ENCODE measurements around the gene TM9SF1. TPM values are rescaled to one million over a fixed set of nuclear protein-coding genes. Genes with fewer than 3 reads are reported as not detected.

The TM9SF1 gene
- total and polyA plus RNA-seq, 10 donors: 4.7 to 53.6 (median 34.5) TPM

DNA sequence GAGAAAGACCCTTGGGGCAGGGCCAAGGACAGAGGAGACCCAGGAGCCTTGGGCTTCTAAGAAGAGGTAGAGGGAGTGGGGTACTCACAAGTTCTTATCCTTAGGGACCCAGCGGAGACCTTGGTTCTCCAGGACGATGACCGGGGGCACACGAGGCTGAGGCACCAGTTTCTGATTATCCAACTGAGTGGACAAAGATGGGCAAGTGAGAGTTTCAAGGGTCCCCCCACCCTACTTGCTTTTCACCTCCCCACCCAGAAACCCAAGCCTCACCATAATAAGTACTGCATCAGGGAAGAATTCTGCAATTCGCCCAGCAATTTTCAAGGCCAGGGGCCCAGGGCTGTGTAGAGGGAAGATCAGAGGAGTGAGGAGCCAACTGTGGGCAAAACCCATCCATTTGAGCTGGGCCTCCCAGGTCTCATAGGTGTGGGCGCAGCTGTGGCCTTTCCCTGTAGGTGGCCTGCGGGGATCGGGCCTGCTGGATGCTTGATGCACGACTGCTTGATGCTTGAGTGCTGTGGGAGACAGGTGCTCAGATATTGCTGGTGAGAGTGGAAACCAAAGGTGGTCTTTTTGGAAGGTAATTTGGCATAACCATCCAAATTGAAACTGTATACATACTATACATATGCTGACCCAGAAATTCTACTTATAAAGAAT lies 55.8 kb downstream of the TM9SF1 start:
- WGBS, 5 donors: 73 to 89% (median 84%) methylated on average over 9 of the region's 9 CpGs
- Histone ChIP-seq H3K27me3 (replicated peaks in 1 of 7) (no peaks in the 10 kb centered on the region), H3K4me1 (peaks cover 42 to 92% (median 67%) of the 10 kb centered on the region in 6 donors), H3K4me3 (peak overlapping the region in 2 of 8 donors; percentile 88 to 98), H3K27ac (peak overlapping the region in 5 of 8 donors; percentile 95 to 98 (median 96)), H3K36me3 (peaks cover 3 to 55% (median 36%) of the 10 kb centered on the region in 6 donors), H3K9me3 (no peaks in the 10 kb centered on the region)
- TF ChIP-seq POLR2A (IDR thresholded peaks at IDR 0.05): no peak
- TF ChIP-seq CTCF (IDR thresholded peaks at IDR 0.05 in 8 of 11, conservative IDR thresholded peaks at IDR 0.05 in 3 of 11): no peak
- no peak for TF ChIP-seq POLR2AphosphoS5 (IDR thresholded peaks at IDR 0.05)
- intact Hi-C loops (cut with DNase I; ENCODE audit: low total_unique reads): no loop called here
- peak; percentile 78 for DNase-seq

Small RNA genes within 50 kb of the gene (microRNA-seq; reads per million reads assigned to microRNA genes)
- 0 reads per million in 3 donors for gene MIR7703

Small RNA genes within 50 kb of the gene (small RNA-seq; reads per million reads assigned to genes)
- gene AL136295.4 (0 reads per million in 4 donors), gene CHMP4A (0 reads per million in 4 donors), gene IPO4 (0 reads per million in 4 donors), gene IRF9 (0 to 0.21 (median 0) reads per million in 4 donors), gene MDP1 (0 reads per million in 4 donors), gene RNA5SP383 (0.08 to 0.23 (median 0.14) reads per million in 4 donors)

Other genes with a start within 250 kb of the TM9SF1 start
Only the 30 nearest of the 35 such genes appear.
- gene CARMIL3, start 143.4 kb downstream of the TM9SF1 start, total RNA-seq: 1 to 10 TPM in 6 of 7 donors, under 1 TPM in 1; 0.44 to 3.2 (median 1.5) TPM
- 1 to 10 TPM in 2 of 3 donors, under 1 TPM in 1; 0.39 to 1.8 (median 1.0) TPM for gene CARMIL3, start 143.4 kb downstream of the TM9SF1 start, polyA plus RNA-seq
- under 1 TPM in 1 of 7 donors, not detected in 6; 0.13 TPM for gene CPNE6, start 123.9 kb downstream of the TM9SF1 start, total RNA-seq
- under 1 TPM in 1 of 3 donors, not detected in 2; 0.03 TPM for gene CPNE6, start 123.9 kb downstream of the TM9SF1 start, polyA plus RNA-seq
- 10 to 100 TPM; 31.4 to 52.3 (median 34.9) TPM for gene PCK2, start 101.1 kb downstream of the TM9SF1 start, total RNA-seq
- gene PCK2, start 101.1 kb downstream of the TM9SF1 start, polyA plus RNA-seq: 10 to 100 TPM; 25.3 to 35.7 (median 27.9) TPM
- 100 to 1,000 TPM in 2 of 7 donors, 10 to 100 TPM in 5; 73.8 to 110 (median 80.9) TPM for gene DCAF11, start 80.7 kb downstream of the TM9SF1 start, total RNA-seq
- gene DCAF11, start 80.7 kb downstream of the TM9SF1 start, polyA plus RNA-seq: 10 to 100 TPM; 28.7 to 42.5 (median 32.4) TPM
- gene NRL, start 80.5 kb downstream of the TM9SF1 start, total RNA-seq: 1 to 10 TPM; 2.0 to 7.8 (median 4.2) TPM
- gene NRL, start 80.5 kb downstream of the TM9SF1 start, polyA plus RNA-seq: 1 to 10 TPM; 2.7 to 4.7 (median 3.7) TPM
- gene FITM1, start 64.8 kb downstream of the TM9SF1 start, total RNA-seq: 10 to 100 TPM in 2 of 7 donors, 1 to 10 TPM in 5; 3.7 to 12.9 (median 9.0) TPM
- 1 to 10 TPM; 4.6 to 9.6 (median 8.3) TPM for gene FITM1, start 64.8 kb downstream of the TM9SF1 start, polyA plus RNA-seq
- gene PSME1, start 59.2 kb downstream of the TM9SF1 start, total RNA-seq: 100 to 1,000 TPM; 157 to 303 (median 247) TPM
- gene PSME1, start 59.2 kb downstream of the TM9SF1 start, polyA plus RNA-seq: 100 to 1,000 TPM; 349 to 441 (median 364) TPM
- gene EMC9, start 53.9 kb downstream of the TM9SF1 start, total RNA-seq: 10 to 100 TPM; 17.7 to 27.3 (median 19.9) TPM
- 10 to 100 TPM; 25.4 to 50.6 (median 48.5) TPM for gene EMC9, start 53.9 kb downstream of the TM9SF1 start, polyA plus RNA-seq
- gene PSME2, start 48.8 kb downstream of the TM9SF1 start, total RNA-seq: 100 to 1,000 TPM in 5 of 7 donors, 10 to 100 TPM in 2; 80.0 to 295 (median 189) TPM
- 100 to 1,000 TPM; 337 to 509 (median 433) TPM for gene PSME2, start 48.8 kb downstream of the TM9SF1 start, polyA plus RNA-seq
- 100 to 1,000 TPM in 3 of 7 donors, 10 to 100 TPM in 4; 61.9 to 113 (median 96.9) TPM for gene RNF31, start 47.9 kb downstream of the TM9SF1 start, total RNA-seq
- gene RNF31, start 47.9 kb downstream of the TM9SF1 start, polyA plus RNA-seq: 100 to 1,000 TPM in 2 of 3 donors, 10 to 100 TPM in 1; 56.5 to 148 (median 122) TPM
- 100 to 1,000 TPM; 122 to 265 (median 218) TPM for gene IRF9, start 34.2 kb downstream of the TM9SF1 start, total RNA-seq
- gene IRF9, start 34.2 kb downstream of the TM9SF1 start, polyA plus RNA-seq: 100 to 1,000 TPM in 2 of 3 donors, 10 to 100 TPM in 1; 85.8 to 166 (median 118) TPM
- 10 to 100 TPM; 23.5 to 51.6 (median 38.0) TPM for gene REC8, start 23.4 kb downstream of the TM9SF1 start, total RNA-seq
- 10 to 100 TPM; 23.6 to 48.0 (median 43.1) TPM for gene REC8, start 23.4 kb downstream of the TM9SF1 start, polyA plus RNA-seq
- 10 to 100 TPM; 20.0 to 49.7 (median 29.9) TPM for gene IPO4, start 6.6 kb downstream of the TM9SF1 start, total RNA-seq
- gene IPO4, start 6.6 kb downstream of the TM9SF1 start, polyA plus RNA-seq: 10 to 100 TPM; 10.0 to 14.7 (median 10.4) TPM
- 1 to 10 TPM in 1 of 7 donors, under 1 TPM in 4, not detected in 2; 0.44 to 1.4 (median 0.61) TPM for gene TSSK4, start 10.3 kb upstream of the TM9SF1 start, total RNA-seq
- gene TSSK4, start 10.3 kb upstream of the TM9SF1 start, polyA plus RNA-seq: not detected
- 10 to 100 TPM; 53.3 to 71.7 (median 61.9) TPM for gene CHMP4A, start 18.0 kb upstream of the TM9SF1 start, total RNA-seq
- 100 to 1,000 TPM; 106 to 149 (median 132) TPM for gene CHMP4A, start 18.0 kb upstream of the TM9SF1 start, polyA plus RNA-seq
- gene MDP1, start 20.6 kb upstream of the TM9SF1 start, total RNA-seq: 10 to 100 TPM; 11.0 to 25.5 (median 17.6) TPM
- gene MDP1, start 20.6 kb upstream of the TM9SF1 start, polyA plus RNA-seq: 10 to 100 TPM; 30.2 to 39.6 (median 33.6) TPM
- gene NEDD8, start 36.9 kb upstream of the TM9SF1 start, total RNA-seq: 100 to 1,000 TPM in 6 of 7 donors, 10 to 100 TPM in 1; 98.6 to 137 (median 122) TPM
- gene NEDD8, start 36.9 kb upstream of the TM9SF1 start, polyA plus RNA-seq: 100 to 1,000 TPM; 164 to 237 (median 228) TPM
- 10 to 100 TPM; 57.0 to 85.6 (median 82.6) TPM for gene GMPR2, start 37.5 kb upstream of the TM9SF1 start, total RNA-seq
- 10 to 100 TPM; 42.2 to 57.9 (median 50.3) TPM for gene GMPR2, start 37.5 kb upstream of the TM9SF1 start, polyA plus RNA-seq
- gene TINF2, start 47.2 kb upstream of the TM9SF1 start, total RNA-seq: 100 to 1,000 TPM in 3 of 7 donors, 10 to 100 TPM in 4; 61.8 to 121 (median 99.5) TPM
- gene TINF2, start 47.2 kb upstream of the TM9SF1 start, polyA plus RNA-seq: 10 to 100 TPM; 55.7 to 60.8 (median 57.4) TPM
- gene TGM1, start 67.7 kb upstream of the TM9SF1 start, total RNA-seq: 1 to 10 TPM; 1.4 to 4.8 (median 2.8) TPM
- 1 to 10 TPM; 1.7 to 3.5 (median 2.3) TPM for gene TGM1, start 67.7 kb upstream of the TM9SF1 start, polyA plus RNA-seq
- gene RABGGTA, start 76.2 kb upstream of the TM9SF1 start, total RNA-seq: 10 to 100 TPM; 41.7 to 63.0 (median 48.6) TPM
- 10 to 100 TPM; 22.5 to 46.7 (median 41.4) TPM for gene RABGGTA, start 76.2 kb upstream of the TM9SF1 start, polyA plus RNA-seq
- 10 to 100 TPM; 29.9 to 56.1 (median 34.0) TPM for gene DHRS1, start 104.3 kb upstream of the TM9SF1 start, total RNA-seq
- 10 to 100 TPM; 22.0 to 38.2 (median 30.3) TPM for gene DHRS1, start 104.3 kb upstream of the TM9SF1 start, polyA plus RNA-seq
- 10 to 100 TPM; 16.8 to 26.9 (median 22.9) TPM for gene NOP9, start 104.4 kb upstream of the TM9SF1 start, total RNA-seq
- 10 to 100 TPM in 1 of 3 donors, 1 to 10 TPM in 2; 4.5 to 12.1 (median 5.2) TPM for gene NOP9, start 104.4 kb upstream of the TM9SF1 start, polyA plus RNA-seq
- 100 to 1,000 TPM in 2 of 7 donors, 10 to 100 TPM in 5; 54.0 to 145 (median 88.8) TPM for gene CIDEB, start 112.5 kb upstream of the TM9SF1 start, total RNA-seq
- 10 to 100 TPM; 31.0 to 33.6 (median 31.4) TPM for gene CIDEB, start 112.5 kb upstream of the TM9SF1 start, polyA plus RNA-seq
- gene LTB4R2, start 114.7 kb upstream of the TM9SF1 start, total RNA-seq: 10 to 100 TPM in 6 of 7 donors, 1 to 10 TPM in 1; 9.2 to 32.3 (median 18.1) TPM
- gene LTB4R2, start 114.7 kb upstream of the TM9SF1 start, polyA plus RNA-seq: 1 to 10 TPM in 2 of 3 donors, under 1 TPM in 1; 0.83 to 4.0 (median 1.3) TPM
- 10 to 100 TPM; 20.9 to 50.4 (median 35.8) TPM for gene LTB4R, start 116.1 kb upstream of the TM9SF1 start, total RNA-seq
- 10 to 100 TPM; 13.9 to 28.6 (median 28.6) TPM for gene LTB4R, start 116.1 kb upstream of the TM9SF1 start, polyA plus RNA-seq
- gene ADCY4, start 139.6 kb upstream of the TM9SF1 start, total RNA-seq: 100 to 1,000 TPM in 1 of 7 donors, 10 to 100 TPM in 6; 34.4 to 114 (median 68.7) TPM
- gene ADCY4, start 139.6 kb upstream of the TM9SF1 start, polyA plus RNA-seq: 10 to 100 TPM; 13.0 to 53.5 (median 34.0) TPM
- gene RIPK3, start 144.6 kb upstream of the TM9SF1 start, total RNA-seq: 10 to 100 TPM; 24.8 to 42.4 (median 32.6) TPM
- gene RIPK3, start 144.6 kb upstream of the TM9SF1 start, polyA plus RNA-seq: 10 to 100 TPM; 14.0 to 18.4 (median 14.7) TPM
- 10 to 100 TPM; 10.7 to 29.2 (median 20.2) TPM for gene NFATC4, start 172.7 kb upstream of the TM9SF1 start, total RNA-seq
- gene NFATC4, start 172.7 kb upstream of the TM9SF1 start, polyA plus RNA-seq: 100 to 1,000 TPM in 1 of 3 donors, 10 to 100 TPM in 2; 51.1 to 145 (median 99.9) TPM
- 10 to 100 TPM in 5 of 7 donors, 1 to 10 TPM in 2; 4.7 to 18.0 (median 12.0) TPM for gene NYNRIN, start 203.6 kb upstream of the TM9SF1 start, total RNA-seq
- 1 to 10 TPM in 2 of 3 donors, under 1 TPM in 1; 0.87 to 2.7 (median 2.2) TPM for gene NYNRIN, start 203.6 kb upstream of the TM9SF1 start, polyA plus RNA-seq